ENCODE data around the gene CIPC.
A peak's percentile ranks its signal among the peaks of the same experiment; 100 is the strongest.

CIPC gene, protein sequence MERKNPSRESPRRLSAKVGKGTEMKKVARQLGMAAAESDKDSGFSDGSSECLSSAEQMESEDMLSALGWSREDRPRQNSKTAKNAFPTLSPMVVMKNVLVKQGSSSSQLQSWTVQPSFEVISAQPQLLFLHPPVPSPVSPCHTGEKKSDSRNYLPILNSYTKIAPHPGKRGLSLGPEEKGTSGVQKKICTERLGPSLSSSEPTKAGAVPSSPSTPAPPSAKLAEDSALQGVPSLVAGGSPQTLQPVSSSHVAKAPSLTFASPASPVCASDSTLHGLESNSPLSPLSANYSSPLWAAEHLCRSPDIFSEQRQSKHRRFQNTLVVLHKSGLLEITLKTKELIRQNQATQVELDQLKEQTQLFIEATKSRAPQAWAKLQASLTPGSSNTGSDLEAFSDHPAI

DNA sequence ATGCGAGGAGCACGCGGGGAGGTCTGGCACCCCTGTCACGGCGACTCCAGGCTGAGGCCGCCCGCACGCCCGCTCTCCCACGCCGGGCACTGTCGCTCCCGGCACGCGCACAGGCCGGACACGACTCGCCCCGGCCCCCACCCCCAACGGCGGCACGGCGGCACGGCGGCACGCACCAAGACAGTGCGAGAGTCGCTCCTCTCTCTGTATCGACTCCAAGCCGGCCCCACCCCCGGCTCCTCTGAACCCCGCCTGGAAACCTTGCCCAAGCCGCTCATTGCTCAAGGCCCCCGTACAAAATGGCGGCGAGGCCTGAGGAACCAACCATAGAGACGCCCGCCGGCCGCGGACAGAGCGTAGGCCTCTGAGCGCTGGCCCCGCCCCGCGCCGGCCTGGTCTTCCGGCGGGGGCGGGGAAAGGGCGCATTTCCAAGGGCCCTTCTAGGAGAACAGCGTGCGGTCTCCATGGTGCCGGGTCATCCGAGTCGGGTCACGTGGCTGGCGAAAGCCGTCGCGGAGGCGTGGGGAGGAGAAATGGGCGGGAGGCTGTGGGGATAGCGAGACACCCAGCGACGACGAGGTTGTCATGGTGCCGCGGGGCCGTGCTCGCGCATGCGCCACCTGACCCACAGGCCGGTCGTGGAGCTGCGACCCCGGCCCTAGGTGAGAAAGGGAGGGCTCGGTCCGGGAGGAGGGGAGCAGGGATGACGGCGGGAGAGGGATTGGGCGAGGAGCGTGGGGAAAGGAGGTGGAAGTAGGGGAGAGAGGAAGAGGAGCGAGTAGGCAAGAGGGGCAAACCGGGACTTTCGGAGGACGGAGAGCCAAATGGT, at the start of gene CIPC:
TSS of gene CIPC (plus strand) at position 559 of the 829 bp plus-strand sequence. CDS start 7,451 bp downstream, outside the sequence.
- peak; percentile 100 for DNase-seq (ENCODE audit: low read depth, low spot score)

DNA sequence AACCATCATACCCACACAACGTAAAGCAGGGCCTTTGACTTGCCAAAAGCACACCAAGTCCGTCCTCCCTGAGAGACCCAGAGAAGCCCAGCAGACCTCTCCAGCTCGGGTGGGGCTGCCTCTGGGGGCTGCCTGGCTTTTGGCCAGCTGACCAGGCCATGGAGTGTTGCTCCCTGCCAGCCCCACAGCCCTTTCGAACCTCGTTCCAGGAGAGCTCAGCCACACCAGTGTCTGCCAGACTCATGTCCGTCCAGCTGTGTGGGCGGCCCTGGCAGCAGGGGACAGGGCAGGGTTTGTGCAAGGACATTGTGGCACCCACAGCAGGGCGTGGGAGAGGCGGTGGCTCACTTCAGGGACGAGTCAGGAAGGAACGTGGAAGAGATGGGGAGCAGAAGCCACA, 46.9 kb upstream of the CIPC start:
- DNase-seq (ENCODE audit: low read depth, low spot score), result no peak

DNA sequence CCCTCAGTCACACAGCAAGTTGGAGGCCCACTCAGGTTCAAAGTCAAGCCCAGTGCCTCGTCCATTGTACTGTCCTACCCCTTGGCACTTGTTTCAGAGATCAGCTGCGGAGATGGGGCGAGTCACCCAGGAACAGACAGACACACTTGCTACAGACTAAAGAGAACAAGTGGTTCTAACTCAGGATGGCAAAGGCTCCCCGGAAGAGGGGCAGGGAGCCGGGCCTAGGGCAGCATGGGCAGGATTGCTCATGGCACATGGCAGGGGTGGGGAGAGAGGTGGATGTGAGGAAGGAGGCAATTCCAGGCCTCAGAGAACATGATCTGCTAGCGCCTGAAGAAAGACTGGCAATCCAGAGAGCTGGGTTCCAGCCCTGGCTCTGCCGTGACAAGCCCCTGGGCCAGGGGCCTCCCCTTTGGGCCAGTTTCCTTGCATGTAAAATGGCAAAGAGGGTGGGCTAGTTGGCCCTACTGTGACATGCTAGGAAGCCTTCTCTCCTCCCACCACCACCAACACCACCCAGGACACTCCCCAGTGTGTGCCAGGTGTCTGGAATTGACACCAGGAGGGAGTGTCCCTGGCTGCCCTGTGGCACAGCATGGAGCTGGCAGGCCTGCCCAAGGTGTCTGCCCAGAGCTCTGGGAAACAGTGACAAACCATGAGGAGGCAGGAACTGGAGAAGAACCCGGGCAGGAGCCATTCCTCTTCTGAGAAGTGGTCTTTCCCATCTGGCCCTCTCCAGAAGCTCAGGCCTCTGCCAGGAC, 45.6 kb upstream of the CIPC start:
- no peak for DNase-seq (ENCODE audit: low read depth, low spot score)

DNA sequence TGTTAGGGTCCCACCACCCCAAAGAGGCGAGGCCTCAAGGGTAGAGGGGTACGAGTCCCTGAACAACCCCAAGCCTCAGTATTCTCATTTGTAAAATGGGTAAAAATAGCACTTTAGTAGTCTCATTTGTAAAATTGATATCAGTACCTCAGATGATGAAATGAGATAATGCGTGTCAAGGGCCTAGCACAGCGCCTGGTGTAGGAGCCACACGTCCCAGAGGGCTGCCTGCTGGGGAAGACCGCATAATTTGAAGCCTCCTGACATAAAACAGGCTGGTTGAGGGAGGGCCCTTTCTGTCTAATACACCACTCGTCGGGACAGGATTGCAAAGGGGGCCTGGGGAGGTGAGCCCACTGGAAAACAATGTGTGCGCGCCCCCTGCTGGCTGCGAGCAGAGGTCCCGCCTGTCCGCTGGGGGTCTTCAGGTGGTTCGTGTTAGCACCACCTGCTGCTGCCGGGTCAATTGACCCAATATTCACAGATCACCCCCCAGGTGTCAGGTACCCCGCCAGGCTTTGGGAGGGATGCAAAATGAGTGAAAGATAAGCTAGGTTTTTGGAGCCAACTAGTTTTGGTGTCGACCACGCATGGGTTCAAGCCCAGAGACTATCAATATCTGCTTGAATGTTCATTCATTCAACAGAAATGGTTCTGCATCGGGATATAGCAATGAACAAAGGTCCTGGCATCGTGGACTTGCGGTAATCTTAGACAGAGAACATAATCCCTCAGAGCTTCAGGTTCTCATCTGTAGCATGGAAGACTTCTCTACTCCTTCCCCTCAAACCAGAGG, 44.8 kb upstream of the CIPC start:
- peak; percentile 95 for DNase-seq (ENCODE audit: low read depth, low spot score)

DNA sequence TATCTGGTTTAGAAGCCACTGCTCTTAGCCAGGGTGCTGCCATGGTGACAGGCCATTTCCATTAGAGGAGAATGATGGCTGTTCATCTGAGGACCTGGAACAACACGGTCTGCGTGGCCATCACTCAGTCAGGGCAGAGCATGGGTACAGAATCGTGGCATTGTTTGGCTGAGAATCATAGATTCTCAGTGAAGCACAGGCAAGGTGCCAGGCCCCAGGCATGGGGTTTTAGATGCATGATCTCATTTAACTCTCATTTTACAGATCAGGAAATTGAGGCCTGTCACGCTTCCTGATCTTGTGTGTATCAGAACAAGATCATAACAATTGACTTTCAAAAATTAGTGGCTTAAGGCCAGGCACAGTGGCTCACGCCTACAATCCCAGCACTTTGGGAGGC, 42.8 kb upstream of the CIPC start:
- no peak for DNase-seq (ENCODE audit: low read depth, low spot score)

DNA sequence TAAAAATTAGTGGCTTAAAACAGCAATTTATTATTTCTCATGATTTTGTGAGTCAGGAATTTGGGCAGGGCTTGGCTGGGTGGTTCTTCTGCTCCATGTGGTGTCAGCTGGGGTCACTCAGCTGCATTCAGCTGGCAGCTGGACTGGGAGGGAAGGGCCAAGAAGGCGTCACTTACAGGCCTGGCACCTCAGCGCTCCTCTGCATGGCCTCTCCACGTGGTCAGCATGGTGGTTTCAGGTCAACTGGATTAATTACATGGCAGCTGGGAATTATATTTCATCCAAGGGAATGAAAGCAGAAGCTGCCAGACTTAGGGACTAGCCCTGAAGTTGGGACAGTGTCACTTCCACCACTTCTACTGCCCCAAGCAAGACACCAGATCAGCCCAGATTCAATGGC, 42.1 kb upstream of the CIPC start:
- DNase-seq (ENCODE audit: low read depth, low spot score), result no peak

DNA sequence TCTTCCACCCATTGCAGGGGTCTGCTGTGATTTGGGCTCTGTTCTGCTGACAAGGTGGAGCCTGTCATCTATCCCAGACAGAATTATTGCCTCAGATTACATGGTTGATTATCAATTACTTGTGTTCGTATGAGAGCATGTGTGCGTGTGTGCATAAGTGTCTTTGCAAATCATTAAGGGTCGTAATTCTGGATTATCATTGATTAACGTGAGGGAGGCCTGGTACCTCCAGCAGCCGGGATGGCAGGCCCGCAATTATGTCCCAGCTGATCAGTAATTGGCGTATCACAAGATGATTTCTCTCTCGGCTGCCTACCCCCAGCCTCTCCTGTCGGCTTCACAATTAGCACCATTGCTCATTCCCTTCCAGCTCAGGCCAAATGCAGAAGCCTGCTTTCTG, 39.9 kb upstream of the CIPC start:
- DNase-seq (ENCODE audit: low read depth, low spot score), result no peak

DNA sequence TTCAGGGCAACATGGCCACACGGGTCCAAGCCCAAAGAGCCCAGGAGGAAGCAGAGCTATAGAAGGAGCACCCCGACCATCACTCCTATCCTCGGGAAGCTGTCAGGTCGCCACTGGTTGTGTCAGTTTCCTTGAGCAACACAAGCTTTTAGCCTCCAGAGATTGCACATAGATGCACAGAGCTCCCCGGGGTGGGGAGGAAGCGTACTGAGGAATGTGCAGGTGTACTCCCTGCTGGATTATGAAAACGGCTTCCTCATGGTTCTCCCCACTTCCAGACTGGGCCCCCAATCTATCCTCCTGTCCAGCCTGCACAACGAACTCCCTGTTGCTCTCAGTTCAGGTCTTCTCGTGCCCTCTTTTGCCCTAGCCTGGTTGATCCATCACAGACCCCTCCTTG, 39.3 kb upstream of the CIPC start:
- DNase-seq (ENCODE audit: low read depth, low spot score), result no peak

DNA sequence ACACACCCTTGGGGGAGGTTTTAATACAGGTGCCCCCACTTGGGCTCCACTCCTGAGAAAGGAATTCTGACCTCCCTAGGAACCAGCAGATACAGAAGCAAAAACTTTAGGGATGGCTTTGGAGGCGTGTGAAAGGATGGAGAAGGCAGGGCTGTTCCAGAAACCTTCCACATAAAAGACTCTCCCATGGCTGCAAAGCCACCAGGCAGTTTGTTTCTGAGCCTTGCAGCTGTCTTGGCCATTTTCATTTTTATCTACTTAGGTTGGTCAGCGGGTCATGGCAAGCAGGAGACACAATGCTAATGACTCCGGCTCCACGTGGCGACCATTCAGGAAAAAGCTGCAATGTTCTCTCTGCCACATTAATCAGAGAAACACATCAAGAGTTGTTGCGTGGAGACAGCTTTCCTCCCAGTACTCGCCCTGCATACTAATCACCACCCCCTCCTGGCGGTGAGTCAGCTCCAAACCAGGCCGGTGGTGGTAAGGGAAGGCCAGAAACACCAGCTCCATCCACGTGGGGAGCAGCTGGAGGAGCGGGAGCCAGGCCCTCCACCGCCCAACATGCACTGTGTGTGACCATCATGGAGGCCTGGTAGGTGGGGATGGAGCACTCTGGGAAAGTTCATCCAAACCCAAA, 38.7 kb upstream of the CIPC start:
- peak; percentile 85 for DNase-seq (ENCODE audit: low read depth, low spot score)

DNA sequence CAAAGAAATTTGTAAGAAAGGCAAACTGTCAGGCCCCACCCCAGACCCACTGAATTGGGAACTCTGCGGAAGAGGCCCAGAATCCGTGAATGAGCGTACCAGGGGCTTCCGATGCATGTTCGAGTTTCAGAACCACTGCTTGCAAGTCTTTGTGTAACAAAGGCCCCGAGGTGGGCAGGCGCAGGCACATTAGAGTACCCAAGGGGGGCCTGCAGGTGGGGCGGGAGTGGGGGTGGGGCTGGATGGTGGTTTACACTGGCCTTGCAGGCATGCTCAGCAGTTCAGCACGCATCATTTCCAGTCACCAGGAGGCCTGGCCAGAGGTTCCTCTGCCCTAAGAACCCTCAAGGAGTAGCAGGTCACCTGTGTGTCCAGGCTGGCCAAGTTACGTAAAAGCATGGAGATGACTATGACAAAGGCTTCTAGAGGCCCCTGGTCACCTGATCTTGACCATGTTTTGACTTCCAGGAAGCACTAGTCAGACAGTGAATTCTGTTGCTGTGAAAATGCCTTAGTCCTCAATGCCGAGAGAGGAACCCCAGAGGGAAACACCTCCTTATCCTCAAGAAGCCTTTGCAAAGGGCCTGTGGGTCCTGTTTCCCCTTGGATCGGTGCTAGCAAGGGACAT, 36.3 kb upstream of the CIPC start:
- DNase-seq (ENCODE audit: low read depth, low spot score), result no peak

DNA sequence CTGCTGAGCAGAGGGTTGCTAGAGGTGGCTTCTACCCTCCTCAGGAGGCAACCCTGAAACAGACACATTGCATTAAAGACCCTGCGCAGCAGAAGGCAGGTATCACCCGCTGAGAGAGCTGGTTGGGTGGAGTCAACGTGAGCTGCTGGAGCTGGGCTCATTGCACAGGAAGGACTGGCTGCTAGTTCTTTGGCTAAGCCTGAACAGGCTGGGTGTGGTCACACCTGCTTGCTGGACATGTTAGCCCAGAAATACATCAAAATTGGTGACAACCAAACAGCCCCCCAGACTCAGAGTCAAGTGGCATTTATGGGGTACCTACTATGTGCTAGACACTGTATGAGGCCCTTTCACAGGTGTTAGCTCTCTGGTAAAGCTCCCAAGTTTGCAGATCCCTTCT, 35.8 kb upstream of the CIPC start:
- no peak for DNase-seq (ENCODE audit: low read depth, low spot score)

DNA sequence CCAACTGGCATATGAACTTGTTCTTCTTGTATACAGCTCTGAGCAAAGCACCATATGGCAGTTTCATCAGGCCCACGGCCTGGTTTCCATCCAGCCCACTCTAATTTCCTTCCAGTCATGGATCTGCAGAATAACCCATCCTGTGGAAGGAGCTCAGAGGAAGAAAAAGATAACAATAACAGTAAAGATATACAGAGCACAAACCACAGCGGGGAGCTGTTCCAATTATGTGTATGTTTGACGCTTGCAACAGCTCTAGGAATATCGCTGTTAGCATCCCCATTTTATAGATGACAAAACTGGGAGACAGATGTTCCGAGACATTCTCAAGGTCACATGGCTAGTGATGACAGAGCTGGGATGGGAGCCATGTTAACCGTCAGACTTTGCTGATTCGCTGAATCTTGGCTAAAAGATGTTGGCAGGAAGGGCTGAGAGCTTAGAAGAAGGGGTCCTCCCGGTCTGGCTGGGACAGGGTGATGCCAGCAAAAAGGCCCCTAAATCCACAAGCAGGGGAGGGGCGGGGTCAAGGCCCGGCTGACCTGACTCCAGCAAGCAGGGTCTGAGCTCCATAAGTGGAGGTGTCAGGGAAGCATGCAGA, 34.4 kb upstream of the CIPC start:
- no peak for DNase-seq (ENCODE audit: low read depth, low spot score)

DNA sequence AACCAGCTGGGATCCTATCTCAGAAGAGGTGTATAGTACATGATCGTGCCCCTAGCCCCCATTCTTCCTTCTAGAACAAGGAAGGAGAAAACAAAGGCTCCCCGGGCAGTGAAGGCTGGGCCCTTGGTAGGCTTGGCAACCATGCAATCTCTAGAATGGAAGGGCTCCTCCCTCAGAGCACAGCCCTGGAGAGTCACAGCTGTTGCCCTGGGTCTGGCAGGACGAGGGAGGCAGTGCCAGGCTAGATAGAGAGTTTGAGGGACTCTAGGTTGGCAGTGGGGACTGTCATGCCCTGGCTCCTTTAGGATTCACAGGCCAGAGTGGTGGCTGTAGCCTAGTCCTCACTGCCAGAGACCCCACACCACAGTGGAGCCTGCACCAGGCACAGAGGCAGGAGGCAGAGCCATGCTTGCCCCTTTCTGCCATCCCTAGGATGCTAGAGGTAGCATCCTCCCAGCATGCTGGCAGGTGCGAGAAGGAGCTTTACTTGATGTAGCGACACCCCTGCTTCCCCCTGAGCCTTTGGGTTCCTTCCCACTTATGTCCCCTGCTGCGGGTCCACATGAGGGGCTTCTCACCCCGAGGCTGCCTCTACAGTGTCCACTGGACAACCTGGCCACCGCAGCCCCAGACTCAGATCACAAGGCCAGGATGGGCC, 33.4 kb upstream of the CIPC start:
- no peak for DNase-seq (ENCODE audit: low read depth, low spot score)

DNA sequence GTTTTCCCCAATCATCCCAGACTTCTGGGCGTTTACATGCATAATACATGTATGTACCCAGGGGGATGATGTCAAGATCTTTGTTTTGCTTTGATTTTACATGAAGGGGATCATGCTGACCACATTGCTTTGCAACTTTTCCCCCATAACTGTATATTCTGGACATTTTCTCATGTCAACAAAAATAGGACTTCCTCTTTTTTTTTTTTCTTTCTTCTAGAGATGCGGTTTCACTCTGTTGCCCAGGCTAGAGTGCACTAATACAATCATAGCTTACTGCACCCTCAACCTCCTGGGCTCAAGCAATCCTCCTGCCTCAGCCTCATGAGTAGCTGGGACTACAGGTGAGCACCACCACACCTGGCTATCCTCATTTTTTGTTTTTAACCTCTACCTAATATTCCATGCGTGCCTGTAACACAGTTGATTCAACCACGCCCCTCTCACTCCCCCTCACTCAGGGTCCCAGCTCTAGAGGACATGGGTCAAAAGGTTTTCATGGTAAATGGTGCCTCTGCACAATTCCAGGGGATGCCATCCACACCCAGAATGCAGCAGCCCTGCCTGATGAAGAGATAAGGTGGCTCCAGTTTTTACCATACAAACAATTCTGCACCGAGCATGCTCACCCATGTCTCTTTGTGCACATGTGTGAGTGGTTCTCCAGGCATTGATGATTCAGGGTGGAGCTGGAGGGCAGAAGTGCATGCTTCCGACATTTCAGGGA, 32.0 kb upstream of the CIPC start:
- DNase-seq (ENCODE audit: low read depth, low spot score), result no peak

DNA sequence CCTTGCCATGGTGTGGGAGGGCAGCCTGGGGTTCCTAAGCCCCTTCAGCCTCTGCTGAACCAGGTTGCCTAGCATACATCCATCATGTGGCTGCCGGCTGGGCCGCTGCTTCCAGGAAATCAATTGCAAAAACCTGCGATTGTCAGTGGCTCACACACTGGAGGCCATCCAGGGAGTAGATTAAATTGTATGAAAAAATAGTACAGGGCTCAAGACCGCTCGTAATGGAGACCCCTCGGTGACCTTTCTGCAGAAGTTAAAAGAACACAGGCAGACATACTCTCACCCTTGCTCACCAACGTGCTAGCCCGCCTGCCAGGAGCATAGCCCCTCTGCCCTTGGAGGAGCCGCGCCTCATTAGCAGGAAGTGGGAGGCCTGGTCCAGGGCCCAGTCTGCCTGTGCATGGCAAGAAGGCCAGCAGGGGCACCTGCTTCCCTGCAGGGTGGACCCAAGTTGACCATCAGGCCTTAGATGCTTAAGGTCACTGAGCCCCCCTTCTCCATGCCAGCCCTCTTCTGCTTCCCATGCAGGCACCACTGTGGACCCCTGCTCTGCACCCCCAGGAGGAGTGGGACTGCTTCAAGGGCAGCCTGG, 31.4 kb upstream of the CIPC start:
- no peak for DNase-seq (ENCODE audit: low read depth, low spot score)

DNA sequence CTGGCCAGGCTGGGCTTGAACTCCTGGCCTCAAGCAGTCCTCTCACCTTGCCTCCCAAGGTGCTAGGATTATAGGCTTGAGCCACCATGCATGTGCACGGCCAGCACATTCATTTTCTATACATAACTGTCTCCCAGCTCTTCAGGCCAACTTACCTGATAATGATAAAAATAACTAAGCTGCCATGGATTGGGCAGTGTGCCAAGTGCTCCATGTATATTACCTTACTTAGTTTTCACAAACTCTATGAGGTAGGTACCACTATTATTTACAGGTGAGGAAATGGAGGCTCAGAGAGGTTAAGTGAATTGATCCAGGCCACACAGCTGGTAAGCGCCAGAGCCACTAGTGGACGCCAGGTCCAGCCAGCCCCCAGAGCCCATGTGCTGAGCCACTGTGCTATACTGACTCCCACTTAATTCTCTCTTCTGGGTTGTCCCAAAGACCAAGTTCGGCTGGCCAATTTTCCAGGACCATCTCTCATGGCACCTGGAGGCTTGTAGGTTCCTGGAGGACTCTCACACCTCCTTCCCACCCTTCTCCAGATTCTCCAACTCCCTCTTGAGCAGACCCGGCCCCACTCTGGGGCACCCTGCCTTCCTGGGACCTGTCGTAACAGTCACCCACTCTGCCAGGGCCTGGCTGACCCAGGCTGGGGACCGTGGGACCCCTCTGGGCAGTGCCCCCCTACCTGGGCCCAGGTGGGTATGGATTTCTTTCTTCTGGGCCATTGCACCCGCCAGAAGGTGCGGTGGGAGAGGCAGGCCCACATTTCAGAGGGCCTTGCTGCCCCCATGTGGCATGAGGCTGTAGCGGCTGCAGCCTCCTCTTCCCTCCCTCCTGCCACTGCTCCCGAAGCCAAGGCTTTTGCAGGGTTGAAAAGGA, 30.2 kb upstream of the CIPC start:
- DNase-seq (ENCODE audit: low read depth, low spot score), result peak; percentile 88

DNA sequence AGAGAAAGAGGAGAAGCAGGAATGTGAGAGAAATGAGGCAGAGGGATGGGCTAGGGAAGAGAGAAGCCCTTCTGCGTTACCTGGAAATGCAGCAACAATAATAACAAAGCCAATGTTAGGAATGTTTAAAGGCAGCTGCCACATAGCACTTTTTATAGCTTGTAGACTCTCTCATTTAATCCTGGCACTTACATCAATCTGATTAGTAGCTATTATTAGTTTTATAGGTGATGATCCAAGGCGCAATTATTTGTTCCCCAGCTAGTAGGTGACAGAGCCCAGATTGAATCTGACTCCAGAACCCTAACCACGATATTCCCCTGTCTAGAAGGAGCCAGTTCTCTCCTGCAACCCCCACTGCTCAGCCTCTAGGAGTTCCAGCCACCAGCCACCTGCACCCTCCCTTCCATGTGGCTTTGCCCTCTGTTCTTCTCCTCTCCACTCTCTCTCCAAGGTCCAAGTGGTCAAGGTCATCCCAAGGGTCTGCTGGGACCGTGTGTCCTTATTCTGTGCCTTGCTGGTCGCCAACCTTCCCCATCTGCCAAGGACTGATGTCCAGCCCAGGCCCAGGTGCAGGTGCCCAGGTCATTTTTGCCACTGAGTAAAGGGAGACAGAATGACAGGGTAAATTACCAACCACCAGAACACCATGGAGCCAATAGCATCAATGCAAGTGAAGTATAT, 29.4 kb upstream of the CIPC start:
- DNase-seq (ENCODE audit: low read depth, low spot score), result no peak
